ENCODE measurements around the gene GNAZ. TPM values are rescaled to one million over a fixed set of nuclear protein-coding genes. Genes with fewer than 3 reads are reported as not detected.

GNAZ gene
- polyA plus RNA-seq, 1 donor (not counting 4 experiments of a cell fraction or from before 2014, with no cell fraction given), result 0.03 TPM

GRCh38 chr22:23033116-23033905 lies 37.0 kb upstream of the GNAZ start:
- Histone ChIP-seq H3K27me3 (ENCODE audit: control insufficient read depth, extremely low read depth, insufficient read depth, low read length) (no peaks in the 10 kb centered on the region), H2AFZ (ENCODE audit: control insufficient read depth, low read length) (no peak overlapping the region), H3K27ac (ENCODE audit: control insufficient read depth, insufficient read depth, low read length) (no peak overlapping the region), H3K79me2 (ENCODE audit: control insufficient read depth, insufficient read depth, low read length) (no peaks in the 10 kb centered on the region), H3K4me3 (ENCODE audit: control insufficient read depth in 2 of 3, extremely low read depth in 1 of 3, insufficient read depth in 2 of 3, low read depth in 1 of 3, low read length in 3 of 3) (no peak overlapping the region), H3K4me1 (ENCODE audit: control insufficient read depth, extremely low read depth, insufficient read depth, low read length) (no peaks in the 10 kb centered on the region), H3K9me3 (ENCODE audit: control insufficient read depth, low read depth, low read length) (no peaks in the 10 kb centered on the region), H4K20me1 (ENCODE audit: control insufficient read depth, extremely low read depth, insufficient read depth, low read length) (no peaks in the 10 kb centered on the region), H3K36me3 (ENCODE audit: control insufficient read depth in 2 of 2, extremely low read depth in 1 of 2, insufficient read depth in 2 of 2, low read length in 2 of 2) (no peaks in the 10 kb centered on the region), H3K4me2 (ENCODE audit: control insufficient read depth, extremely low read depth, insufficient read depth, low read depth, low read length) (no peak overlapping the region), H3K9me1 (ENCODE audit: control insufficient read depth, extremely low read depth, insufficient read depth, low read length) (no peaks in the 10 kb centered on the region), H3K9ac (ENCODE audit: control insufficient read depth, extremely low read depth, insufficient read depth, low read length) (no peak overlapping the region)
- dilution Hi-C loops (cut with MboI; ENCODE audit: extremely low pct_ligation_motif_present, low sequenced_read_pairs), result no loop called here
- no peak for TF ChIP-seq CTCF (optimal IDR thresholded peaks at IDR 0.05 in 1 of 3, IDR thresholded peaks at IDR 0.05 in 1 of 3, conservative IDR thresholded peaks at IDR 0.05 in 1 of 3; ENCODE audit: extremely low read depth in 1 of 3, insufficient read depth in 2 of 3, low read length in 3 of 3)
- no peak for TF ChIP-seq EZH2 (IDR thresholded peaks at IDR 0.05; ENCODE audit: low read length)
- no peak for FAIRE-seq
- no peak for DNase-seq (ENCODE audit: low read depth, low spot score)

- no peak overlapping the region for H3K4me3 ChIP-seq (ENCODE audit: control insufficient read depth in 2 of 3, extremely low read depth in 1 of 3, insufficient read depth in 2 of 3, low read depth in 1 of 3, low read length in 3 of 3)
- no peaks in the 10 kb centered on the region for H3K79me2 ChIP-seq (ENCODE audit: control insufficient read depth, insufficient read depth, low read length)
- TF ChIP-seq EZH2 (IDR thresholded peaks at IDR 0.05; ENCODE audit: low read length) (no peak), CTCF (optimal IDR thresholded peaks at IDR 0.05 in 1 of 3, IDR thresholded peaks at IDR 0.05 in 1 of 3, conservative IDR thresholded peaks at IDR 0.05 in 1 of 3; ENCODE audit: extremely low read depth in 1 of 3, insufficient read depth in 2 of 3, low read length in 3 of 3) (no peak)
- H2AFZ ChIP-seq (ENCODE audit: control insufficient read depth, low read length), result no peak overlapping the region
- H3K9ac ChIP-seq (ENCODE audit: control insufficient read depth, extremely low read depth, insufficient read depth, low read length), result no peak overlapping the region
- no peaks in the 10 kb centered on the region for H3K4me1 ChIP-seq (ENCODE audit: control insufficient read depth, extremely low read depth, insufficient read depth, low read length)
- H4K20me1 ChIP-seq (ENCODE audit: control insufficient read depth, extremely low read depth, insufficient read depth, low read length), result no peaks in the 10 kb centered on the region
- dilution Hi-C loops (cut with MboI; ENCODE audit: extremely low pct_ligation_motif_present, low sequenced_read_pairs), result no loop called here
- H3K27ac ChIP-seq (ENCODE audit: control insufficient read depth, insufficient read depth, low read length), result no peak overlapping the region
- H3K4me2 ChIP-seq (ENCODE audit: control insufficient read depth, extremely low read depth, insufficient read depth, low read depth, low read length), result no peak overlapping the region
- no peaks in the 10 kb centered on the region for H3K9me1 ChIP-seq (ENCODE audit: control insufficient read depth, extremely low read depth, insufficient read depth, low read length)
- no peaks in the 10 kb centered on the region for H3K9me3 ChIP-seq (ENCODE audit: control insufficient read depth, low read depth, low read length)
- no peaks in the 10 kb centered on the region for H3K27me3 ChIP-seq (ENCODE audit: control insufficient read depth, extremely low read depth, insufficient read depth, low read length)
- DNase-seq (ENCODE audit: low read depth, low spot score) (no peak), FAIRE-seq (no peak)
- no peaks in the 10 kb centered on the region for H3K36me3 ChIP-seq (ENCODE audit: control insufficient read depth in 2 of 2, extremely low read depth in 1 of 2, insufficient read depth in 2 of 2, low read length in 2 of 2)
Observed at GRCh38 chr22:23034621-23035556, 35.4 kb upstream of the GNAZ start.

Data from keratinocyte (primary cell).